ENCODE measurements around the gene SLC45A1. TPM values are rescaled to one million over a fixed set of nuclear protein-coding genes. Genes with fewer than 3 reads are reported as not detected.

Gene SLC45A1
- total RNA-seq, 2 experiments from 2014 or later = 0.77 to 0.95 TPM

DNA sequence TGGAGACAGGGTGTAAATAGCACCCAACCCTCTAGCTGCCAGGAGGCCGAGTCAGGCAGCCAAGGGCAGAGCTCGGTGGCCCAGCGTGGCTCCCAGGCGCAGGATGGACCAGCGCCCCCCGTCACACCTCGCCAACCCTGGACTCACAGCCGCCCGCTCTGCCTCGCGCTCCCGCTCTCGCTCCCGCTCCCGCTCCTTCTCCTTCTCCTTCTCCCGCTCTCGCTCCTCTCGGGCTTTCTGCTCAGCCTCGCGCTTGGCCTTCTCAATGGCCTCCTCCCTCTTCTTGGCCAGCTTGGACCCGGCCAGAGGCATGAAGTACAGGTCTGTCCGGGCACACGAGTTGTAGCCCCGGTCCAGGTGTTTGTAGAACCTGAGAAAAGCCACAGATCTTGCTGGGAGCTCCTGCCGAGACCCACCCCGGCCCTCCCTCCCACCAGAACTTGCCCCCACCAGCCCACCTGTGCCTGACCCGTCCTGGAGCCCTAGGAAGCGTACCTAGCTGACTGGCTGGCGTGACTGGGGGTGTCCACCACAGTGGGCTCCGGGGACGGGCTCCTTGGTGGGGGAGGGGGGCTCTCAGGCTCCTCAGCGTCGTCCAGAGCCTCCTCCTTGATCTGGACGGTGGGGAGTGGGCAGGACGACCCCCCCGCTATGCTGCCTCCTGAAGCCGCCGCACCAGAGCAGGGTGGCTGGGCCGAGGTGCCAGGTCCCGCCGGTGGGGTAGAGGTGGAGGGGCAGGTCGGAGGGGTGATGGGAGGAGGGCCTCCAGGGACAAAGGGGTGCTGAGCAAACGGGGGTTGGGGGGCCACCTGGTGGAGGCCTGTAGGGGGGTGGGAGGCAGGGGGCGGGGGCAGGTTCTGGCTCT lies 41.9 kb downstream of the SLC45A1 start:
- no peaks in the 10 kb centered on the region for H3K9me3 Mint-ChIP-seq
- ChIA-PET CTCF (interaction anchor here (1.8 kb wide), 1 partner anchor 11 kb away, joined by 7 read pairs; no protein-coding TSS in a partner anchor), POLR2A (no interaction called here)
- peaks cover 22% of the 10 kb centered on the region for H3K36me3 Mint-ChIP-seq
- H3K27me3 Mint-ChIP-seq = no peaks in the 10 kb centered on the region
- peak overlapping the region; percentile 18 for H3K27ac Mint-ChIP-seq
- H3K4me1 Mint-ChIP-seq (ENCODE audit: low read depth) = no peaks in the 10 kb centered on the region
- H3K4me3 Mint-ChIP-seq = no peak overlapping the region
- intact Hi-C loops (cut with micrococcal nuclease) = no loop called here
- DNase-seq = no peak

DNA sequence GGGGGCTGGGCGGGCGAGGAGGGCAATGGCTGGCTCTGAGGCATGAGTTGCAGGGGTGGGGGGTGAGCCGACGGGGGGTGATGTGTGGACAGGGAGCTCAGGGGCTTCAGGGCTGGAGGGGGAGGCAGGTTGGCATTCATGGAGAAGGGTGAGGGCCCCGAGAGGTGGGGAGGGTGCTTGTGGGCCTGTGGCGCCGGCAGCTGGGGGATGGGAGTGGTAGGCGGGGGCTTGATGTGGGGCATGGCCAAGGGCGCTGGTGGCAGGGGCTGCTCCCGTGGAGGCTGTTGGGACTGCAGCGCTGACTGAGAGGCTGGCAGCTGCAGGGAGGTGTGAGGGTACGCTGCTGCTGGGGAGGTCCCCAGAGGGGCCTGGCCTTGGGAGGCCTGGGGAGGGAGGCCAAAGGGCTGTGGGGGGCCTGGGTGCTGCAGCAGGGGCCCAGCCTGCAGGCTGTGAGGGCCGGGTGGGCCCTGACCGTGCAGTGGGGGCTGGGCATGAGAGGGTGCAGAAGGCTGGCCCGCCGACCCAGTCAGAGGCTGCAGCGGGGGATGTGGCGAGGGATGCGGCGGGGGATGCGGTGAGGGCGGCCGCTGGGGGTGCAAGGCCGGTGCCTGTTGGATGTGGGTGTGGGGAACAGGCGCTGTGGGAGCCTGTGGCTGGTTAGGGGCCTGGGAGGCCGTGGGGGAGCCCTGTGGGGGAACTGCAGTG lies 42.7 kb downstream of the SLC45A1 start:
- ChIA-PET CTCF (interaction anchor here (1.8 kb wide), 1 partner anchor 12 kb away, joined by 7 read pairs; no protein-coding TSS in a partner anchor), POLR2A (no interaction called here)
- no peak for DNase-seq
- Mint-ChIP-seq H3K36me3 (peaks cover 26% of the 10 kb centered on the region), H3K27ac (no peak overlapping the region), H3K4me3 (no peak overlapping the region), H3K27me3 (no peaks in the 10 kb centered on the region), H3K4me1 (ENCODE audit: low read depth) (no peaks in the 10 kb centered on the region), H3K9me3 (no peaks in the 10 kb centered on the region)
- intact Hi-C loops (cut with micrococcal nuclease) = no loop called here

DNA sequence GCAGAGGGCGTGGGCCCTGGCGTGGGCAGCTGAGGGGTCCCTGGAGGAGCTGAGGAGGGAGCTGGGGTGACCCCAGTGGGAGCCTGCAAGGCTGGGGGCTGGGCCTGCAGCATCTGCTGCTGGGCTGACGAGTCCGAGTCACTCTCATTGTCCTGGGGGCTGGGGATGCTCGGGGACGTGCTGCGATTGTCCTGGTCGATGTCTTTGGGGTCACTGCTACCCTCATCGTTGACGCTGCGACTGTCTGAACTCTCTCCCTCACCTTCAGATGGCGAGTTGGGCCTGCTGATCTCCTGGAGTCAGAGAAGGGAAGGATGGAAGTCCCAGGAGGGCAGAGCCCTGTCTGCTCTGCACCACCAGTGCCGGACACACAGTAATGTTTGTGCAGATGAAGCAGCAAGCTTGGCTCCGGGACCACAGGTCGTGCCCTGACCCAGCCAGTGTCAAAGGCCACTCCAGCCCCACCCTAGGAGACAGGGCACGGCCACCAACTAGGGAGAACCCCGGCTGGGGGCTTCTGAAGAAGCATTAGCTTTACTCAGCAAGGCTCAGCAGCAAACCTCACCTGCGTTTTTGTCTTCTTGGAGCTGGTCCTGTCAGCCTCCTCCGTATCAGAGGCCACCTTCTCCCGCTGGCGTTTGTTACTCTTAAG lies 43.4 kb downstream of the SLC45A1 start:
- Mint-ChIP-seq H3K4me1 (ENCODE audit: low read depth) (no peaks in the 10 kb centered on the region), H3K27me3 (no peaks in the 10 kb centered on the region), H3K27ac (no peak overlapping the region), H3K36me3 (peaks cover 24% of the 10 kb centered on the region), H3K4me3 (no peak overlapping the region), H3K9me3 (no peaks in the 10 kb centered on the region)
- intact Hi-C loops (cut with micrococcal nuclease) = no loop called here
- CTCF ChIA-PET = no interaction called here
- DNase-seq = no peak
- POLR2A ChIA-PET = no interaction called here

DNA sequence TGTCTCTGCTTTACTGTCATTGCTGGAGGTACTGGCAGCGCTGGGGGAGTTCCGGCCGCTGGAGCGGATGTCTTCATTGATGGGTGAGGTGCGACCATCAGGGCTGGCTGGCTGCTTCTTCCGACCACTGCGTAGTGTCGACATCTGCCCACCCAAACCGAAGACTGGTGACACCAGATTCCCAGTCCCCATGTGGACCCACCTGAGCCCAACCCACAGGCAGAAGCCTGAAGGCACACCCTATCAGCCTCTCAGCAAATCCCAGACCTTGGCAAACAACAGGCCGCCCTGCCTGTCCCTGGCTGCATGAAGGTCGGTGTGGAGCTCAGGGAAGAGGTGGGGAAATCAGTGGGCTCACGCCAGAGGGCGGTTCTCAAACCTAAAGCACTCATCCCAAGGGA lies 44.8 kb downstream of the SLC45A1 start:
- Mint-ChIP-seq H3K27me3 (no peaks in the 10 kb centered on the region), H3K36me3 (peaks cover 18% of the 10 kb centered on the region), H3K27ac (peak overlapping the region; percentile 38), H3K4me1 (ENCODE audit: low read depth) (peaks cover 7% of the 10 kb centered on the region), H3K9me3 (no peaks in the 10 kb centered on the region), H3K4me3 (no peak overlapping the region)
- ChIA-PET POLR2A (no interaction called here), CTCF (no interaction called here)
- intact Hi-C loops (cut with micrococcal nuclease) = no loop called here
- DNase-seq = no peak

DNA sequence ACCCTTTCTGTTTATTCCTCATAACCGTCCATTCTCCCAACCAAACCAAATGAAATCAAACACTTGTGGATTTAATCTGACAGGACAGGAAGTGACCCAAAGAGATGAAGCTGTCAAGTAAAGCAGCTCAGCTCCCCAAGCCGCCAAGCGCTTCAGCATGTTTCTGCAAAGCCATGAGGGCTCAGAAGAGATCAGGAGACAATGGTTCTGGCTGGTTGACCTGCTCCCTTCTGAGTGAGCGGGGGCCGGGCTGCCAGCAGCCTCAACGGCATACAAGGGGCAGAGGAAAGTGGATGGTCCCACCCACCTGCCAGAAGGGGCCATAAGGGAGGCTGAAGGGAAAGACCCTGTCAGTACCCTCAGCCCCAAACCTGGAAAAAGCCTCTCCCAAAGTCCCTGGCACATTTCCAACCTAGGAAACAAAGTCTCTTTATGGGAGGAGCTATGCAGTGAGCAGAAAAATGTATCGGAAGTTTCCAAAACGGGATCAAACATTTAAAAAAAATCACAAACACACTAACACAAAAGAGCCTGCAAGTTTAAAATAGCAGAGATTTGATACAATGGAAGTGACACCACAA lies 45.4 kb downstream of the SLC45A1 start:
- H3K4me3 Mint-ChIP-seq = no peak overlapping the region
- POLR2A ChIA-PET = no interaction called here
- H3K36me3 Mint-ChIP-seq = peaks cover 12% of the 10 kb centered on the region

DNA sequence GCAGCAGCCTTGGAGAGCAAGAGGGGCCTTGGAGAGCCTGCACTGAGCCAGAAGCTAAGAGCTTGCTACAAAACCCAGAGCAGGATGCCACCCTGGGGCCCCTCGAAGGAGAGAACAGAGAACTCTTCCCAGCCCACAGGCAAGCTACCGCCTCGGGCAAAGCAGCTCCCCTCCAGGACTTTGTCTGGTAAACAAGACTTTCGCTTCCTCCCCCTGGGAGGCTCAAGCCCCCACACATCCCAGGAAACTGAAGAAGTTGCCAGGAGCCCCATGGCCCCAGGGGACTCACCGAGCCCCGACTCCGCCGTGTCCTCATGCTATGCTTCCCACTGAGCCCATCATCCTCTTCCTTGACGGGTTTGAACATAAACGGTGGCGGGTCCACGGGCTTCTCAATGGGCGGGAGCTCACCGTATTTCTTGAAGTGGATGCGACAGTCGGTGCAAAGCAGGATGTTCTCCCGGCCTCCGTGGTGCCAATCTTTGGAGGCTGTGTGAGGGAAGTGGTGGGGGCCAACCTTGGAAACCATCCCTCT lies 45.9 kb downstream of the SLC45A1 start:
- no peaks in the 10 kb centered on the region for H3K9me3 Mint-ChIP-seq
- H3K4me1 Mint-ChIP-seq (ENCODE audit: low read depth) = peaks cover 10% of the 10 kb centered on the region
- POLR2A ChIA-PET = no interaction called here
- intact Hi-C loops (cut with micrococcal nuclease) = no loop called here
- peaks cover 11% of the 10 kb centered on the region for H3K36me3 Mint-ChIP-seq
- H3K27ac Mint-ChIP-seq = no peak overlapping the region
- DNase-seq = no peak
- no peak overlapping the region for H3K4me3 Mint-ChIP-seq
- H3K27me3 Mint-ChIP-seq = no peaks in the 10 kb centered on the region
- CTCF ChIA-PET = interaction anchor here (0.8 kb wide), 1 partner anchor 381 kb away, joined by 3 read pairs; no protein-coding TSS in a partner anchor

More for the DNA sequence above, 45.4 kb downstream of the SLC45A1 start:
- Mint-ChIP-seq H3K27me3 (no peaks in the 10 kb centered on the region), H3K27ac (peak overlapping the region; percentile 38), H3K4me1 (ENCODE audit: low read depth) (peaks cover 9% of the 10 kb centered on the region), H3K9me3 (no peaks in the 10 kb centered on the region)
- CTCF ChIA-PET = no interaction called here
- no peak for DNase-seq
- intact Hi-C loops (cut with micrococcal nuclease) = no loop called here

DNA sequence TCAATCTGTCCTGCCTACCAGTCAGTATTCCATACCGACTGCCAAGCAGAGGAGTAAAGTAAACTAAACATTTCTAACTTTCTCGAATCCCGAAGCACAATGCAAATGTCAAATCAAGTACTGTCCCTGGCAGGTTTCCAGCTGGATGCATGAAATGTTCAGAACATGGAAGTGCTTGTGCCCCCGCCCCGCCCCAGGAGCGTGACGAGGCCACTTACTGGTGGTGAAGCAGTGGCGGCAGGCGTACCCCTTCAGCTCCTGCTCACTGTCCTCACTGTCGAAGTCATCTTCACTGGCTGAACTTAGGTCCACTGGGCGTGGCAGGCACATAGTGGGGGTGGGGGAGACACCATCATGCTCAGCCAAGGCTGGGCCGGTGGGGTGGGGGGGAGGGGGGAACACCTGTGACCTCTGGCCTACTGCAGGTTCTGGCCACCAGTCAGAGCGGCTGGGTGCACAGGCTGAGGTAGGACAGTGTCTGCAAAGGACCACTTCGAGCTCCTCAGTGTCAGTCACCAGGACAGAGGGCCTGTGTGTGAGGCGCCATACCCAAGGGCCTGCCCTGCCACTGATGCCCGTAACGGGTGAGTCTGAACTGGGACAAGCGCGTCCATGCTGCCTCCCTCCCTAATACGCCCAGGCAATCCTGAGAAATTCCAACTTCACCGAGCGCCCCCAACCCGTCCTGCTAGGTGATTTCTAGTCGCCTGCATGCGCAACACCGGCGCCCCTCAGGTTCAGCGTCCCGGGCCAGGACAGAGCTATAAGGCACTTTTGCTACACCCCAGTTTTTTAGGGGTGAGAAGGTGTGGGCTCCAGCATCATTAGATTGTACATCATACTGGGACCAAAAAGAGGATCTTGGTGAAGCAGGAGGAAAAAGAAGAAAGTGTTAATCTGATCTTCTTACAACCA lies 46.9 kb downstream of the SLC45A1 start:
- CTCF ChIA-PET = interaction anchor here (0.8 kb wide), 1 partner anchor 382 kb away, joined by 3 read pairs; no protein-coding TSS in a partner anchor
- H3K27me3 Mint-ChIP-seq = no peaks in the 10 kb centered on the region
- no peaks in the 10 kb centered on the region for H3K9me3 Mint-ChIP-seq
- POLR2A ChIA-PET = no interaction called here
- H3K4me1 Mint-ChIP-seq (ENCODE audit: low read depth) = peaks cover 16% of the 10 kb centered on the region
- DNase-seq = no peak
- no peak overlapping the region for H3K27ac Mint-ChIP-seq
- intact Hi-C loops (cut with micrococcal nuclease) = no loop called here
- no peak overlapping the region for H3K4me3 Mint-ChIP-seq
- H3K36me3 Mint-ChIP-seq = peaks cover 11% of the 10 kb centered on the region

DNA sequence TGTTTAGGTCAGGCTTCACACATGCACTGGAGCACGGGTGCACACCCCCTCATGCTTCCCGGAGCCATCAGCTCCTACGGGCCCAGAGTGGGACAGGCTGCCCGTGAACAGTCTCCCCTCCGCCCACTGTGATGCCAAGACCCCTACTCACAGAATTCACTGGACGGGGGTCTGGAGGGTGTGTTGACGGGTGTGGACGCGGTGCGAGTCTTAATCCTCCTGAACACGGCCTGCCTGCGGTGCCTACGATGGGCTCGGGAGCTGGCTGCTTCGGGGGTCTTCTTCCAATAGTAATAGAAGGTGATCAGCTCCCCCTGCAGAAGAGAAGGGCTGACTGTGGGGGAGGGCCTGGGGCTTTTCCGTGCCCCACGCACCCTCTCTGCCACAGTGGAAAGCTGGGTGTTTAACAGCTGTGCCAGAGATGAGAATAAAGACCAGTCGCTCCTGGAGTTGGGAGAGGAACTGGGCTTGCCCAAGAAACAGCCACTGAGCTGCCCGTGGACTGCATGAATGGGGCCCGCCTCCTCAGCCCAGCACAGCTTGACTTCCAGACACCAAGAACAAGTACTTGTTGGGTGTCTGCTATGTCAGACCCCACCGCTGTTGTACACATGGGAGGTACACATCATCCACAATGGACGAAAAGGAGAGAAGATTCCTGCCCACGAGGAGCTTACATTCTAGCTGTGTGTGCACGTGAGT lies 47.9 kb downstream of the SLC45A1 start:
- no peaks in the 10 kb centered on the region for H3K9me3 Mint-ChIP-seq
- DNase-seq = no peak
- ChIA-PET POLR2A (no interaction called here), CTCF (interaction anchor here (1.0 to 1.1 kb wide), 2 partner anchors 195 to 351 kb away, joined by 4 to 5 read pairs; no protein-coding TSS in a partner anchor)
- intact Hi-C loops (cut with micrococcal nuclease) = no loop called here
- peaks cover 11% of the 10 kb centered on the region for H3K36me3 Mint-ChIP-seq
- H3K4me1 Mint-ChIP-seq (ENCODE audit: low read depth) = peaks cover 24% of the 10 kb centered on the region
- H3K27me3 Mint-ChIP-seq = no peaks in the 10 kb centered on the region
- peak overlapping the region; percentile 13 for H3K27ac Mint-ChIP-seq
- H3K4me3 Mint-ChIP-seq = no peak overlapping the region

DNA sequence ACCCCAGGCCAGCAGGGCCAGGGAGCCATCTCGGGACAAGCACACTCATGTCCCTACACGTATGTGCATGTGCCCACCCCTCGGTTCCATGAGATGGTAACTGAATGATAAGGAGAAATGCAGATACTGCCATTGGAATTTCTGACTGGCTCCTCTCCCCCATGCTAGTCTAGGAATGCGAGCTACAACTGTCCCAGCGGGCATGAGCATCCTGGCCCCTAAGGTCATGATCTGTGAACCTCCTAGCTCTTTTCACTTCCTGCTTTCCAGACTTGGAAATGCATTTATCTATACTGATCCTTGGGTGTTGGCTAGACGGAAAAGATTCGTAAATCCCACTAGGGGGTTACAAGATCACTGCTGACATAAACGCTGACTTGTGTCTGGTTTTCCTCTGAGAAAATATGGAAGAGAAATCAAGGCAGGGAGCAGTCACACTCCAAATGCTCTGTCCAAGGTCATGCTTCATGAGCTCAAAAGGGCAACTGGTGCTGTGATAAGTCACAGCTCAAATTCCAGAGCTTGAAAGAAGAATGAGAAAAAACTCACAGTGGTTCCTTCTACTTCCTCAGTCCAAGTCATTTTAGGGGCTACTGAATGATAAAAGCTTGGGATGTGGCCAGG lies 49.8 kb downstream of the SLC45A1 start:
- Mint-ChIP-seq H3K27me3 (no peaks in the 10 kb centered on the region), H3K4me1 (ENCODE audit: low read depth) (peaks cover 35% of the 10 kb centered on the region), H3K36me3 (peaks cover 8% of the 10 kb centered on the region), H3K27ac (peak overlapping the region; percentile 67), H3K9me3 (no peaks in the 10 kb centered on the region), H3K4me3 (no peak overlapping the region)
- no peak for DNase-seq
- intact Hi-C loops (cut with micrococcal nuclease) = no loop called here
- ChIA-PET POLR2A (no interaction called here), CTCF (interaction anchor here (0.6 to 1.5 kb wide), 5 partner anchors 17 to 481 kb away, joined by 3 to 6 read pairs (median 5); no protein-coding TSS in a partner anchor)

DNA sequence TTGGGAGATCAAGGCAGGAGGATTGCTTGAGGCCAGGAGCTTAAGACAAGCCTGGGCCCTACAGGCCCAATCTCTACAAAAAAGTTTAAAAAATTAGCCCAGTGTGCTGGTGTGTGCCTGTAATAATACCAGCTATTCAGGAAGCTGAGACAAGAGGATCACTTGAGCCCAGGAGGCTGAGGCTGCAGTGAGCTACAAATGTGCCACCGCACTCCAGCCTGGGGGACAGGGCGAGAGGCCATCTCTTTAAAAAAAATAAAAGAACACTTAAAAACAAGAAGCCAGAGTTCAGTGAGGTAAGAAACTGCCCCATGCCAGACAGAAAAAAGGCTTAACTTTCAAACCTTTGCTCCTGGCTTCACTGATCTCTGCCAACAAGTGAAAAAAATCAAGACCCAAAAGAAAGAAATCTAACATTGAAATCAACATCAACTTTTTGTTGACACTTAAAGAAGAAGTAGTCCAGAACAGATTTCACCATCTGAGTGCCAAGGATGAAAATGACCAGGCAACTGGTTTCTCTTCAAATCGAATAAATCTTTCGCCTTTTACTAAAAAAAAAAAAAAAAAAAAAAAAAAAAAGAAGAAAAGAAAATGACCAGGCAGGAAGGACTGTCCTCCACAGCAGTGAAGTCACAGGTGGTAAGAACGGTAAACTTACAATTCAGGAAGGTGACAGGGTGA lies 51.2 kb downstream of the SLC45A1 start:
- peak overlapping the region; percentile 28 for H3K27ac Mint-ChIP-seq
- CTCF ChIA-PET = interaction anchor here (1.3 kb wide), 1 partner anchor 357 kb away, joined by 5 read pairs; no protein-coding TSS in a partner anchor
- POLR2A ChIA-PET = interaction anchor here (0.6 kb wide), 1 partner anchor 97 kb away, joined by 3 read pairs; no protein-coding TSS in a partner anchor
- peaks cover 44% of the 10 kb centered on the region for H3K4me1 Mint-ChIP-seq (ENCODE audit: low read depth)
- no peaks in the 10 kb centered on the region for H3K9me3 Mint-ChIP-seq
- peaks cover 8% of the 10 kb centered on the region for H3K36me3 Mint-ChIP-seq
- no peak overlapping the region for H3K4me3 Mint-ChIP-seq
- DNase-seq = no peak
- no peaks in the 10 kb centered on the region for H3K27me3 Mint-ChIP-seq
- intact Hi-C loops (cut with micrococcal nuclease) = no loop called here
